Mucosa of rectum (tissue), 2 donors: ENCODE data around the gene RPTOR.

Experiments used
- H3K27ac ChIP-seq, 2 donors: one replicate each; pipeline ENCODE4 v1.7.0; 2013; ENCODE audit warnings: inconsistent platforms in 2 of 2, low read depth in 2 of 2, low read length in 2 of 2
- H3K27me3 ChIP-seq, 2 donors: one replicate each; pipeline ENCODE4 v1.7.0; 2013; ENCODE audit warnings: low read length in 2 of 2; ENCODE audit not compliant: control insufficient read depth in 2 of 2, insufficient read depth in 2 of 2
- H3K36me3 ChIP-seq, 2 donors: one replicate each; pipeline ENCODE4 v1.7.0; 2013; ENCODE audit warnings: low read length in 2 of 2; ENCODE audit not compliant: control insufficient read depth in 2 of 2, insufficient read depth in 2 of 2
- H3K4me1 ChIP-seq, 2 donors: one replicate each; pipeline ENCODE4 v1.7.0; 2013; ENCODE audit warnings: low read length in 2 of 2, mild to moderate bottlenecking in 1 of 2; ENCODE audit not compliant: control insufficient read depth in 2 of 2, insufficient read depth in 2 of 2
- H3K4me3 ChIP-seq, 2 donors: one replicate each; pipeline ENCODE4 v1.7.0; 2013; ENCODE audit warnings: low read length in 2 of 2
- H3K9ac ChIP-seq, 2 donors: one replicate each; pipeline ENCODE4 v1.7.0; 2013; ENCODE audit warnings: low read length in 2 of 2, low read depth in 1 of 2, mild to moderate bottlenecking in 1 of 2
- H3K9me3 ChIP-seq, 2 donors: one replicate each; pipeline ENCODE4 v1.7.0; 2013; ENCODE audit warnings: low read length in 2 of 2; ENCODE audit not compliant: control insufficient read depth in 2 of 2
- donor health status: healthy.
- donor health status: Normal muscosa, but diverticular disease.

The RPTOR gene

DNA sequence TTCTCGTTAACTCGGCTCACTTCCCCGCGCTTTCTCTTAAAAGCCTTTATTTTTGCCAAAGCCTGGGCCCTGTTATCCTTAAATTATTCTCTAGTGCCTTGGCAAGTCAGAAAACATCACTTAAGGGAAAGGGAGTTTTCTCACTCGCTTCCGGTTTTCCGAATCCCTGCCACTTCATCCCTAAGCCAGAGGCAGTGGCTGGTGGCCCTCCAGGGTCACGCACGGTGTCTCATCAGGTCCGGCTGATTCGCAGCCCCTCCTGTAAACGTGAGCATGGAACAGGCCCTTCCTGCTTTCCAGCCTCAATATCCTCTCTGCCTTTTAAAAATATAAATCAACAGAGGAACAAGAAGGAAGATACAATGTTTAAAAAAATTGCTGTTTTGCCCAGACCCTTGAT lies 304.5 kb downstream of the RPTOR start:
- Histone ChIP-seq H3K36me3 (peaks cover 0 to 5% of the 10 kb centered on the region in 2 donors), H3K27me3 (no peaks in the 10 kb centered on the region), H3K9ac (no peak overlapping the region), H3K9me3 (no peaks in the 10 kb centered on the region), H3K4me3 (no peak overlapping the region), H3K4me1 (peaks cover 15 to 16% of the 10 kb centered on the region in 2 donors), H3K27ac (no peak overlapping the region)

DNA sequence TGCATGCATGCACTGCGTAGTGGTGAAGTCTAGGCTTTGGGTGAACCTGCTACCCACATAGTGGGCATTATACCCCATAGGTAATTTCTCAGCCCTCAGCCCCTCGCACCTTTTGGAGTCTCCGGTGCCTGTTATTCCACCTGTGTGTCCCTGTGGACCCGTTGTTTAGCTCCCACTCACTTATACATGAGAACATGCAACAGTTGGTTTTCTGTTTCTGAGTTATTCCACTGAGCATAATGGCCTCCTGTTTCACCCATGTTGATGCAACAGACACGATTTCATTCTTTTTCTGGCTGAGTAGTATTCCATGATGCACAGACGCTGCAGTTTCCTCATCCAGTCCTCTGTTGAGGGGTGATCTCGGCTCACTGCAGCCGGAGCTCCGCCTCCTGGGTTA lies 305.5 kb downstream of the RPTOR start:
- no peaks in the 10 kb centered on the region for H3K9me3 ChIP-seq
- H3K27me3 ChIP-seq, result no peaks in the 10 kb centered on the region
- no peak overlapping the region for H3K4me3 ChIP-seq
- no peak overlapping the region for H3K9ac ChIP-seq
- H3K4me1 ChIP-seq, result peaks cover 15 to 16% of the 10 kb centered on the region in 2 donors
- peaks cover 0 to 5% of the 10 kb centered on the region in 2 donors for H3K36me3 ChIP-seq
- H3K27ac ChIP-seq, result no peak overlapping the region

DNA sequence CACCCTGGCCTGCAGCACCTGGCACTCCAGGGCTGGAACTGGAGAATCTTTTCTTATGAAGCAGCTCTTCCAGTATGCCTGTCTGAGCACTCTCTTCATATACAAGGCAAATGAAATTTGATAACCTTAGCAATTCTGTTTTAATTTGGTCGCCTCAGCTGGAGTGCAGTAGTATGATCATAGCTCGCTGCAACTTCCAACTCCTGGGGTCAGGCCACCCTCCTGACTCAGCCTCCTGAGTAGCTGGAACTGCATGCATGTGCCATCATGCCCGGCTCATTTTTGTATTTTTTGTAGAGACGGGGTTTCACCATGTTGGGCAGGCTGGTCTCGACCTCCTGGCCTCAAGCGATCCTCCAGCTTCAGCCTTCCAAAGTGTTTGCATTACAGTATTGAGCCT lies 306.2 kb downstream of the RPTOR start:
- Histone ChIP-seq H3K9me3 (no peaks in the 10 kb centered on the region), H3K9ac (no peak overlapping the region), H3K36me3 (peaks cover 0 to 5% of the 10 kb centered on the region in 2 donors), H3K4me3 (no peak overlapping the region), H3K27ac (no peak overlapping the region), H3K27me3 (no peaks in the 10 kb centered on the region), H3K4me1 (peaks cover 15 to 16% of the 10 kb centered on the region in 2 donors)

DNA sequence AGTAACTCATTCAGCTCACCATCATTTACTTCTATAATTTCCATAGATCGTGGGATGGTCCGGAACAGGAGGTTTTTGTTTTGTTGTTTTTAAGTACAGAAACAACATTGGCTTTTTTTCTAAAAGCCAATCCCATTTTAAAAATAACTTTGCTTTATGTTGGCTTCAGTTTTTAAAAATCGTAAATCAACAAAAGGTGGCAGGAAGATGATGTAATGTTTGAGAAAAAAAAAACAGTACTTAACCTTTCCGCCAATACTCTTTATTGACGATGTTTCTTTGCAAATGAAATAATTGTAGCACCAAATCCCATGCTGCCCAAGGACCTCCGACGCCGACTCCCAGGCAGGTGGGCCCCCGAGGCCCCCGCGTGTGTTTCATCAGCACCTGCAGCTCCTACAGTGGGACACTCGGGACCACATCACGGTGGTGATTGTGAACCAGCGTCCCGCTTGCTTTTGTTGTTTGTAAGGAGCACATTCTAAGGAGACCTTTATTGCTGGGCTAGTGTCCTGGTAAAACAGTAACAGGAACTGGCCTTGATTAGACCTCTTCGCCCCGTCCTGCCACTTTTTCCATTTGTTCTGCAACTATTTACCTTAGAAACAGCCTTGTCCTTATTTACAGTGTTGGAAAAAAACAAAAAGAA lies 306.8 kb downstream of the RPTOR start:
- H3K9ac ChIP-seq, result no peak overlapping the region
- H3K36me3 ChIP-seq, result peaks cover 0 to 4% of the 10 kb centered on the region in 2 donors
- H3K27ac ChIP-seq, result no peak overlapping the region
- H3K4me3 ChIP-seq, result no peak overlapping the region
- H3K9me3 ChIP-seq, result no peaks in the 10 kb centered on the region
- H3K27me3 ChIP-seq, result no peaks in the 10 kb centered on the region
- peaks cover 15 to 16% of the 10 kb centered on the region in 2 donors for H3K4me1 ChIP-seq

DNA sequence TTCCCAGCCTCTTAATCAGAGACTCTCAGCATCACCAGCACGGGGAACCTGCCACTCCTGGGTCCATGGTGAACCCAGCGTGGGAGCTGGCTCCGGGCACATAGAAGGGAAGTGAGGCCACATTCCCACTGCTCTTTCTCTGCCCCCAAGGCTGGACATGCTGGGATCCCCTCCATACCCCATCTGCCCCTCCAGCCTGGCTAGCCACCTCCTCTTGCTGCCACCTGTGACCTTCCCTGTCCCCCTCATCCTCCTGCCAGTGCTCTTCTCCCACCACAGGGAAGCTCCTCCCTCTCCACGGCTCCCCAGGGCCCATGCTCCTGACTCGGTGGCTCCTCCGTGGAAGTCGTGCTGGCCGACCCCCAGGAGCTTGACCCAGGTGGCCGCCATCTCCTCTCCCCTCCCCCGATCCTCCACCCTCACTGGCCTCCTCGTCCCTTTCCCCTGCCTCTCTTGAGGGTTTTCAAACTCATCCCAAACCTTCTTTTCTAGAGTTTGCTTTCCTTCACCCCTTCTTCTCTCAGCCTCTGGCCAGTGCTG lies 307.9 kb downstream of the RPTOR start:
- Histone ChIP-seq H3K9ac (no peak overlapping the region), H3K27ac (no peak overlapping the region), H3K36me3 (no peaks in the 10 kb centered on the region), H3K4me3 (no peak overlapping the region), H3K9me3 (no peaks in the 10 kb centered on the region), H3K27me3 (no peaks in the 10 kb centered on the region), H3K4me1 (peaks cover 9 to 10% of the 10 kb centered on the region in 2 donors)

DNA sequence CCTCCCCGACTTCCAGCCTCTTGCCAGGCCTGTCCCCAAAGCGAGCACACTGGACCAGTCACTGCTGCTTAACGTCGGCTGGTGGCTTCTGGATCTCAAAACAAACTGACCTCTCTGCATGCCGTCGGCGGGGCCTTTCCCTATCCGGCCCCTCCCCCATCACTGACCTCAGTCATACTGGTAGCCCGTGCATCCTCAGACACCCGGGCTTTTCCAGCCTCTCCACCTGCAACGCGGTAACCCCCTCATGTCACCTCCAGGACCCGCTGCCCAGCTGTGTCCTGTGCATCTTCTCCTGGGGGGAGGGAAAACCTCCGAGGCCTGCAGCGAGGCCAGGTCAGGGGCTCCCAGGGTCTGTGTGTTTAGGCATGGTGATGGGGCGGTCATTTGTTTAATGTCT lies 308.4 kb downstream of the RPTOR start:
- Histone ChIP-seq H3K4me1 (peaks cover 4% of the 10 kb centered on the region in 2 donors), H3K36me3 (no peaks in the 10 kb centered on the region), H3K4me3 (no peak overlapping the region), H3K9ac (no peak overlapping the region), H3K27me3 (no peaks in the 10 kb centered on the region), H3K27ac (no peak overlapping the region), H3K9me3 (no peaks in the 10 kb centered on the region)

DNA sequence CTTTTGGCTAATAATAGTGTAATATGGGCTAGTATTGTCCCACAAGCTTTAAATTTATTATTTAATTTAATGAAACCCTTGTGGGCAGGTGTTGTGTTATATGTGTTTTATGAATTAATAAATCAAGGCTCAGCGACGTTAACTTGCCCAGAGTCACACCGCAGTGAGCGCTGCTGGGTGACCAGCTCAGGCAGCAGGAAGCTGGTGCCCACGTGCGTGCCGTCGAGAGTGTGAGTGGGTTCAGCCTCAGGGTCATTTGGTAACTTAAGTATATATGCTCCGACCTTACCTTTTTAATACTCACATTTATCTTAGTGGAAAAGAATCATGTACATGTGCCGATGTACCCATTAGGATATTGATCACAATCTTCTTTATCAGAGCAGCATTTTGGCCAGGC lies 309.6 kb downstream of the RPTOR start:
- no peak overlapping the region for H3K27ac ChIP-seq
- H3K4me3 ChIP-seq, result no peak overlapping the region
- H3K27me3 ChIP-seq, result no peaks in the 10 kb centered on the region
- no peaks in the 10 kb centered on the region for H3K4me1 ChIP-seq
- H3K9ac ChIP-seq, result no peak overlapping the region
- H3K9me3 ChIP-seq, result no peaks in the 10 kb centered on the region
- H3K36me3 ChIP-seq, result no peaks in the 10 kb centered on the region

DNA sequence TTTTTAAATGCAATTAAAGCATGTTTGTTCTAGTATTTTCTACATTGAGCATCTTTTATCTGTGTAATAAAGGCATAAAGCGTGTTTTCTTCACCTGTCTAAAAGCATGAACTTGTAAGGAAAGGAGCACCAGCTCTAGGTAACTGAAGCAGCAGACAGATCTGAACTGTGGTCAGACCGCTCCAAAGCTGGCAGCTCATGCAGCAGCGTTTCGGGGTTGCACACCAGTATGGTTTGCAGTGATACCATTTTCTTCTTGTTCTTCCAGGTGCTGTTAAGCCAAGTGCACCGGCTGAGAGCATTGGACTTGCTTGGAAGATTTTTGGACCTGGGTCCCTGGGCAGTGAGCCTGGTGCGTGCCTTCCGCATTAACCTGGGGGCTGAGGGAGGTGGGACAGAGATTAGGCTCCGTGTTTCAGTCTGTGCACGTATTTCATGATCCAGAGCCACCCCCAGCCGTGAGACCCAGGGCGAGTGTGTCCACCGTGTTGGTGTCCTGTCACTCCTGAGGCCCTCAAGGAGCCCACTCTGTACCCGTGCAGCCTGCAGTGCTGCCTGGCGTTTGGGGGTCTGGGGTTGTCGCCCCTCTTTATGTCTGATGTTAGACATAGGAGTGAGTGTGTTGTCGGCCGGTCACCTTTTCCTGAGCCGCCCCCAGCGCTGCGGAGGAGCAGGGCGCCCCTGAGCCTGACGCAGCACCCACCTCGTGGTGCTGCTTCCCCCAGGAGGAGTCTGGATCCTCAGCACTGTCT lies 310.7 kb downstream of the RPTOR start:
- H3K36me3 ChIP-seq, result no peaks in the 10 kb centered on the region
- peaks cover 0 to 3% of the 10 kb centered on the region in 2 donors for H3K4me1 ChIP-seq
- H3K9ac ChIP-seq, result no peak overlapping the region
- H3K27me3 ChIP-seq, result no peaks in the 10 kb centered on the region
- H3K9me3 ChIP-seq, result no peaks in the 10 kb centered on the region
- H3K27ac ChIP-seq, result no peak overlapping the region
- H3K4me3 ChIP-seq, result no peak overlapping the region

DNA sequence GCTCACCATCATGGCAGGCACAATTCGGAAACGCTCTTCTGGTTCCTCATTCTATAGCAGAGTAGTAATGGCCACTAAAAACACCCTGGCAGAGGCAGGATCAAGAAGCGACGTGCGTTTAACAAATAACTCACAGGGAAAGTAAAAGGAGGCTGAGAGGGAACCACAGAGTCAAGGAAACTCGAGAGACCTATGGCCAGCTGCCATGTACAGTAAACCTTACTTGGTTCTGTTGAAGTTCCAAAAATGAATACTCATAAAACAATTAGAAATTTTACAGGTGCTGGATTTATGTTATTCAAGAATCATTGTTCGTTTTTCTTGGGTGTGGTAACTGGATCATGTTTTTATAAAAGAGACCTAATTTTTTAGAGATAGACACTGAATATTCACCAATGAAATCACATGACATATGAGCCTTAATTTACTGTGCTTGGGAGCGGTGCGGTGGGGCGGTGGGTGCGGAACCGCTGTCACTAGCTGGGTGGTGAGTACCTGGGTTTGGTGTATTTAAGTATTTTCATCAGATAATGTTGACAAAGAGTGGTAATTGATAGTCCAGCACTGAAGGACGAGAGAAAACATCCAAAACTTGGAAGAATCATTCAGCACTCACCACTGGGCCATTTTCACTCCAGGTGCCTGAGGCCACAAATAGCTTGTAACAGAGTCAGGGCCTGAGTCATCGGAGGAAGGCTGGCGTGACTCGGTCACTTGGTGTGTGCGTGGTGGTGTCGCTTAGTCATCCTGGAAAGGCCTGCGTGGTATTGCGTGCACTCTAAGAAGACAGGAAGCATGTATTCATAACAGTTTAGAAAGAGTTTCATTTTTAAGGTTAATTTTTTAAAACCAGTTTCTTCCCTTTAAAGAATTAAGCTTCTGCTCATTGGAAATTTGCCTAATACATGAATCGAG lies 311.6 kb downstream of the RPTOR start:
- Histone ChIP-seq H3K27ac (no peak overlapping the region), H3K4me3 (no peak overlapping the region), H3K27me3 (no peaks in the 10 kb centered on the region), H3K36me3 (no peaks in the 10 kb centered on the region), H3K9ac (no peak overlapping the region), H3K4me1 (peaks cover 0 to 3% of the 10 kb centered on the region in 2 donors), H3K9me3 (no peaks in the 10 kb centered on the region)
